HPDE6-E6E7 (cell line): ENCODE results near the gene OTUB1.

Experiments
- DNase-seq: peaks from one replicate; pipeline ENCODE4 v3.0.0; 2011; ENCODE audit warnings: missing footprints; ENCODE audit errors: extremely low spot score

OTUB1 gene

DNA sequence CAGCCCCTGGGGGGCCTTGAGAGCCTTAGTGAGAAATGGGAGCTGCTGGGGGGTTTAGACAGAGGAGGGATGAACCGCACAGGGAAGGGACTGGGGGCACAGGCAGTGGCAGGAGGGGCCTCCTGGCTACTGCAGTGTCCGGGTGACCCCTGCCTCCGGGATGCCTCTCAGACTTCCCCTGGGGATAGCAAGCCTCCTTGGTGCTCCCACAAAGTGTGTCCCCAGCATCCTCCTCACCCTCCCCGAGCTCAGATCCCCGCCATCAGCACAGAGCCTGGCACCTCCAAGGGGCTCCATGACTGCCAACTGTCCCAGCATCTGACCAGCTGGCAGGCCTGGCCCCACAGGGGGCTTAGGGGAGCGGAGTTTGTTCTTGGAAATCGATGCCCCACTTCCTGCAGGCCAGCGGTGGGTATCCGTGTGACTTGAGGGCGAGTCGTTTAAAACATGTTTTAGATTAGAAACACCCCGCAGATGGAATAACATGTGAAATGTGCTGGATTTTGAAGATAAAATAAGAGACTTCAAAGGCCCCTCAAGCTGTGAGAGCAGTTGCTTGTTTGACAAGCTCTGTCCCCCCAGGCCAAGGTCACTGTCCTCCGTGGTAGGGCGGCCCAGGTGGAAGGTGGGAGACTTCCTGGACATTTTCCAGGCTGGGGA is 36.0 kb downstream of the OTUB1 start:
- no peak for DNase-seq

DNA sequence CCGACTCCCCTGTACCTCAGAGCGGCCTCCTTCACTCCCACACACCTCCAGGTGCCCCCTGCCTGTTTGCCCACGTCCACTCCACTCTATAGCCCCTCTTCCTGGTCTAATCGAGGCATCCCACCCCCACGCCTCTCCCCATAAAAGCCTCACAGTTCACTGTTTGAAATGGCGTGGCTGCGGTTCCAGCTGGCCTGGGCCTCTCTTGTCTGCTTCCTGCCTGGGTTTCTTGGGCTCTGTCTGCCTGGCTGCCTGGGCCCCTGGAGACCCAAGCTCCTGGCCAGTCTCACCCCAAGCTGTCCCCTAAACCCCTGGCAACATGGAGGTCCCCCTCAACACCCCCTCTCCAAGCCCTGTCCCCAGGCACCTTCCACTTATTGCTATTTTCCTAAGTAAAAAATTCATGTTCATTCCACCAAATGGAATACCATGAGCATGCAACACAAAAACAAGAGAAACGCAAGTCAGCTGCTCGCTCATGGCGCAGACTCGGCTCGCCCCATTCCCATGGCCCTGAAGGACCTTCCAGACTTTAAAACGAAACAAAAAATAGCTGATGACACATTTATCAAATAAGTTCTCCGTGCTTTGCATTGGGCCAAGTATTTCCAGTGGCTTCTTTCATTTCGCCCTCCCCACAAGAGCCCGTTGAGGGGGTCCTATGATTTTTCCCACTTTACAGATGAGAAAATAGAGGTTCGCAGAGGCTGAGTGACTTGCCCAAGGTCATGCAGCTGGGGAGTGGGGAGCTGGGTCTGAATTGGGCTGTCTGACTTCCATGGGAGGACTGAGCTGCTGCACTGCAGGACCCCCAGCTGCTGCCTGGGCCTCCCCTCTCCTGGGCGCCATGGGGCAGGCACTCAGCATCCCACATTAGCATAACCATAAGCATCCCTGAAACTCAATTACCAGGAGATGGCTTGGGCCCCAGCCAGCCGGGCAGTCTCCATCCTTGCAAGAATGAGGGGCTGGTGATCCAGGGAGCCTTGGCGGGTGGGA is 37.8 kb downstream of the OTUB1 start:
- no peak for DNase-seq

DNA sequence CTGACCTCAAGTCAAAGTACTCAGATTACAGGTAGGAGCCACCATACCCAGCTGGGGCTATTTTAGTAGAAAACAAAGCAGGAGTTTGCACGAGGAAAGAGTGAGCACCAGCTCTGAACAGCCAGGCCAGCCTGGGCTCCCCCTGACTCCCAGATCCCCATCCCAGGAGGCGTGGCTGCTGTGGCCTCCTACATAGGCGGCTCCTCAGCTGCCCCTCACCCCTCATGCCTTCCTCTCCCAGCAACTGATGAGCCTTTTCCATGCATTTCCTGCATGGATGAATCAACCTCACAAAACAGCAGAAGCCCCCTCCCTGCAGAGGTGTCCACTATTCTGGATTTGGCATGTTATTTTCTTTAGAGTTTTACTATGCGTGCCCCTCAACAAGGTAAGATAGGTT is 39.0 kb downstream of the OTUB1 start:
- DNase-seq = no peak

GRCh38 chr11:64026575-64027205 is 40.5 kb downstream of the OTUB1 start:
- DNase-seq = no peak

GRCh38 chr11:64027651-64028397 is 41.6 kb downstream of the OTUB1 start:
- no peak for DNase-seq

DNA sequence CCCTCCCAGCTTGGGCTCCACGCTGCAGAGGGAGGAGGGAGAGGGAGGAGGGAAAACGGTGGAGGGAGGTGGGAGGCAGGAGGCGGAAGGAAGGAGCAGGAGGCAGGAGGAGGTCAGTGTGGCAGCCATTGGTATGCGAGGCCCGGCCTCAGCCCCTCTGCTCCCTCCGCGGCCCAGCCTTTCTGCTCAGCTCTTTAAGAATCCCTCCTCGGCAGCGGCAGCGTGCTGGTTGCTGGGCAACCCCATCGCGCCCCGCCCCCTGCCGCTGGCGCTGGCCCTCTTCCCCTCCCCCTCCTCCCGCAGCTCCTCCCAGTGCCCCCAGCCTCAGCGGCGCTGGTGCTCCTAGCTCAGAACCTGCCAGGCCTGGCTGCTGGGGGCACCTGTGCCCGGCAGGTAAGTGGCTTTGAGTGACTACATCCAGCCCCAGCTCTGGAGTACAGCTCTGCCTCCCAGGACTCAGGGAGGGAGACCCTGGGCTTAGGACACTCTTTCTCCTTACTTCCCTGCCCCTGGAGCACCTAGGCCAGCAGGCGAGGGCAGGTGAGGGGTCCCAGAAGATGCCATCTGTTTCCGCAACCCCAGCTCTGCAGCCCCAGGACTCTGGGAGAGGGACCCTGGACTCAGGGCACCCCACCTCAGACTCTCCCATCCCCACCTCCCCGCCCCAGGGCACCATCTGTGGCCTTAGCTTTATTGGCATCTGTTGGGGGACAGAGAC is 42.3 kb downstream of the OTUB1 start:
- no peak for DNase-seq

- no peak for DNase-seq
Measured at GRCh38 chr11:64029773-64030172, 43.5 kb downstream of the OTUB1 start.

- DNase-seq = no peak
Measured at GRCh38 chr11:64031001-64031400, 44.8 kb downstream of the OTUB1 start.

GRCh38 chr11:64032050-64032449 is 45.8 kb downstream of the OTUB1 start:
- no peak for DNase-seq

DNA sequence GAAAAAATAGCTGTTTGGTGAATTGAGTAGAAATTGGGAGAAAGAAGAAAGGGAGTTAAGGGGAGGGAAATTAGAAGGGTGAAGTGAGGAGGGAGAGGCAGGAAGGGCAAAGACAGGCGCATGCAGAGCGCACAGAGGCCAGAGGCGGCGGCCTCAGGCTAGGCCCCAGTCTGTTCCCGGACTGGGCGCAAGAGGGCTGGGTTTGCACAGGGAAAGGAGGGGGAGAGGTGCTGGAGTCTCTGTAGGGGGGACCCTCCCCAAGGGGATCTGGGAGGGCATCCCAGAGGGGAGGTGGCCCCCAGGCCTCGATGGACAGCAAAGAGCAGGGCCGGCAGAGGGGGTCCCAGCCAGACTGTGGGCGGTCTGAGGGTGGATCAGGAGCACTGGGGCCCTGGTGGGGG is 48.2 kb downstream of the OTUB1 start:
- no peak for DNase-seq

GRCh38 chr11:64035081-64035524 is 48.9 kb downstream of the OTUB1 start:
- DNase-seq = no peak

DNA sequence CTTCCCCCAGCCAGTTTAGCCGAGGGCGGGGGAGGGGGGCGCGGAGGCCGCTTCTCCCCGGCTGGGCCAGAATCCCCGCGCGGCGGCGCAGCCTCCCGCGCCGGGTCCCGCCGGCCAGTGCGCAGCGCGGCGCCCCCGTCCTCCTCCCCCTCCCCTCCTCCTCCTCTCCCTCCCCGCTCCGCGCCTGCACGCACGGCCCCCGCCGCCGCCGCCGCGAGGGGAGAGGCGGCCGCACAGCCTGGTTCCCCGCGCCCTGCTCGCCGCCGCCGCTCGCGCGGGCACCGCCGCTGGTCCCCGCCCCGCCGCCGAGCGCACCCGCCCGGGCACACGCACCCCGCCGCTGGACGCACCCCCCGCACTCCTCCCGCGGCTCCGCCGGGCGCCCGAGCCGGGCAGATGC is 49.3 kb downstream of the OTUB1 start, which contains the start of gene FLRT1:
Gene FLRT1, plus strand, starts transcription at position 356 of the 400 bp plus-strand sequence. CDS start 80,337 bp downstream, outside the sequence.
- DNase-seq = no peak

DNA sequence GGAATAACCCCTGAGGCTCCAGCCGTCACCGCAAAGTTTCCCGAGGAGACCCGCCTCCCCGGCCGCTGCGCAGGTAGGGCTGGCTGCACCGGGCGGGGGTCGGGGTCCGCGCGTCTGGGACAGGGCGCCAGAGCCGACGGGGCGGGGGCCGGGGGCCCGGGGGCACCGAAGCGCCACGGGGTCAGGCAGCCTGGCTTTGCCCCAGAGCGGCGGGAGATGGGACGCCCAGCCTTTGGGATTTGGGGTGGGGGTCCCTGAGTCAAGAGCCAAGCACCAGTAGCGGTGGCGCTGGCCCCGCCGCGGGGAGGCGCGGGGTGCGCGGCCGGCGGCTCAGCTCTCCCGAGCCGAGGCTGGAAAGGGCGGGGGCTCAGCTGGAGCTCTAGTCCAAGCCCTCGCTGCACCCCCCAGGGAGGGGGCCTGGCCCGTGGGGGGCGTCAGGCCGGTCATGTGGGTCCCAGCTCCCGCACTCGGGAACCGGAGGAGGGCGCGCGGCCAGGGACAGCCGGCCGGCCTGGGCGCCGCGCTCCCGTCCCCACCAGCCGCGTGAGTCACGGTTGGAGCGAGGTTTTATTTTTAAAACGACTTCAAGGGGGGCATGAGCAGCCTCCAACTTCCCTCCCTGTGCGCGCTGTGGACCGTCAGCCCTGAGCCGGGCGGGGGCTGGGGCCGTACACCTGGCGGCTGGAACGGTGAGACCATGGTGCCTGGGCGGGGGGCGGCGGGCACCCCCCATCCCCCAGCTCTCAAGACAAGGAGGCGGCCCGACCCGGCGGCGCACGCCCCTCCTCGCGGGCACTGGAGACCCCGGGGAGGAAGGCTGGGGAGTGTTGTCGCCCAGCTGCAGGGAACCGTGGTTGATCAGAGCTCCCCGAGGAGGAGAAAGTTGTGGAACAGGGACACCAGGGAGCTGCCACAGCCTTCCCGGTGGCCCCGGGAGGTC is 50.1 kb downstream of the OTUB1 start:
- DNase-seq = no peak

DNA sequence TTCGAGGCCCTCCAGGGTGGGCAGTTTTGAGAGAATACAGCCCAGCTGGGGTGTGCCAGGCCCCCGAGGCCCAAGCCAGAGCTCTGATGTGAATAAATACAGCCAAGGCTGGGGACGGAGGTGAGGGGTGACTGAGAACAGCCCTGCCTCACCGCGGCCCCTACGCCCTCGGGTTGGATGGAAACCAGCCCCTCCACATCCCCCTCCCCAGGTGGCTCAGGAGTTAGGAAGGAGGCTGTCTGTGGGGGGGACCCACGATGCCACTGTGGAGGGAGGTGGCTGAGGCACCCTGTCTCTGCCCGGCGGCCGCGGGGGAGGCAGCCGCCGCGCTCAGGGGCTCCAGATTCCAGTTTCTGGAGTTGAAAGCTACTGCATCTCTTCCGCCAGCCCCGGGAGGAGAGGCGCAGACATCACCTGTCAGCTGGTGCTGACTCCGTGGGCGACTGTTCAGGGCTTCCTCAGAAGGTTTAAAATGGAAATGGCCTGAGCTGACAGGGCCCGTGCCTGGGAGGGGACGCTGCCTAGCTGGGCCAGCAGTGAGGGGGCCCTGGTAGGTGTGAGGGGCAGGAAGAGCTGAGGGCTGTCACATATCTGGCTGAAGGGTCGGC is 50.9 kb downstream of the OTUB1 start:
- no peak for DNase-seq

GRCh38 chr11:64038500-64038899 is 52.3 kb downstream of the OTUB1 start:
- no peak for DNase-seq

- DNase-seq = no peak
Measured at GRCh38 chr11:64039012-64039665, 52.9 kb downstream of the OTUB1 start.

GRCh38 chr11:64040684-64041322 is 54.6 kb downstream of the OTUB1 start:
- DNase-seq = no peak

- no peak for DNase-seq
Measured at GRCh38 chr11:64041846-64042245, 55.6 kb downstream of the OTUB1 start.
